Activated CD4-positive, CD25-positive, alpha-beta regulatory T cell treated with anti-CD3 and anti-CD28 coated beads, Interleukin-2, amount 50 U/mL, for 72 hours (primary cell): ENCODE measurements around the gene SLC32A1.

Experiments
- DNase-seq: peaks from one replicate; pipeline ENCODE4 v3.0.0; 2021

Gene SLC32A1, protein sequence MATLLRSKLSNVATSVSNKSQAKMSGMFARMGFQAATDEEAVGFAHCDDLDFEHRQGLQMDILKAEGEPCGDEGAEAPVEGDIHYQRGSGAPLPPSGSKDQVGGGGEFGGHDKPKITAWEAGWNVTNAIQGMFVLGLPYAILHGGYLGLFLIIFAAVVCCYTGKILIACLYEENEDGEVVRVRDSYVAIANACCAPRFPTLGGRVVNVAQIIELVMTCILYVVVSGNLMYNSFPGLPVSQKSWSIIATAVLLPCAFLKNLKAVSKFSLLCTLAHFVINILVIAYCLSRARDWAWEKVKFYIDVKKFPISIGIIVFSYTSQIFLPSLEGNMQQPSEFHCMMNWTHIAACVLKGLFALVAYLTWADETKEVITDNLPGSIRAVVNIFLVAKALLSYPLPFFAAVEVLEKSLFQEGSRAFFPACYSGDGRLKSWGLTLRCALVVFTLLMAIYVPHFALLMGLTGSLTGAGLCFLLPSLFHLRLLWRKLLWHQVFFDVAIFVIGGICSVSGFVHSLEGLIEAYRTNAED

DNA sequence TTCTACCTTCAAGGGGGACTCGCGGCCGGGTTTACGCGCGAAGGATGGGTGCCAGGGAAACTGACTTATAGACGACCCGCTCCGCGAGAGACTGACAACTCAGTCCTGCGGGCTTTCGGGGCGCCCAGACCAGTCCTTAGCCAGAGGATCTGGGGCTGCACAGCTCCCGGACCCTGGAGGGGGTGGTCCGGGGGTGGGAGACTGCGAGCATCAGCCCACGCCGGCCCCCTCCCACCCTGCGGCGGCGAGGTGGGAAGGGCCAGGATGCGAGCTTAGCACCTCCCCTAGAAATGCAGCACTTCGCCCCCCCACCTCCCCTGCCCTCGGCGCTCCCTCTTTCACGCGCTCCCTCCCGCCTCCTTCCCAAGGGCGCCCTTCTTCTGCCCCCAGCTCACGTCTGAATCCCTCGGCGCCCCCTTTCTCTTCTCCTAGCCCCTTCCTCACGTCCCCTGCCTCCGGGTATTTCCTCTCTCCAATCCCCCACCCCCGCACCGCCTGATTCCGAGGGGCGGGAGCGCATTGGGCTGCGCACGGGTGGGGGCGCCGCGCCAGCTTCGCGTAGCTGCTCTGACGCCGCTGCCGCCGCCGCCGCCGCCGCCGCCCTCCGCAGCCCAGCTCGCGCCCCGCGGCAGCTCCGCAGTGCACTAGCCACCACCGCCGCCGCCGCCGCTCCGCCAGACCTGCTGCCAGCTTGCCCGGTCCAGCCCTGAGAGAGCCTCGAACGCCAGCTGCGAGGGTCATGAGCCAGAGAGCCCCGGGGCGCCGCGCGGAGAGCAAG, at the start of gene SLC32A1:
Gene SLC32A1 (plus strand): TSS at position 639 of the 778 bp plus-strand sequence. CDS start 239 bp downstream, outside the sequence.
- DNase-seq = no peak

DNA sequence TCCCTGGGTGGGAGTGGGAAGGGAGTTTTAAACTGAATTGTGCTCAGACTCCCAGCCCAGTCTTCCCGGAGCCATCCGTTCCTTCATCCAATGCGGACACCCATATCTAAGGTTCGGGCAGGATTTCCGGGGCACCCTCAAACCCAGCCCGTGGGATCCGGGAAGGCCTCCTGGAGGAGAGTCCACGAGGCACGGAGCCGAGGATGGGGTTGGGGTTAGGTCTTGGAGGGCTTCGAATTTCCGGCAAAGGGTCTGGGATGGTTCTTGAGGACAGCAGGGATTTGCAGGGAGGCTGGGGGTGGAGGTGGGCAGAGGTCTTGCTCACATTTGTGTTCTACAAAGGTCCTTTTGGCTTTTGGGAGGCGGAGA, 49.5 kb upstream of the SLC32A1 start:
- no peak for DNase-seq

DNA sequence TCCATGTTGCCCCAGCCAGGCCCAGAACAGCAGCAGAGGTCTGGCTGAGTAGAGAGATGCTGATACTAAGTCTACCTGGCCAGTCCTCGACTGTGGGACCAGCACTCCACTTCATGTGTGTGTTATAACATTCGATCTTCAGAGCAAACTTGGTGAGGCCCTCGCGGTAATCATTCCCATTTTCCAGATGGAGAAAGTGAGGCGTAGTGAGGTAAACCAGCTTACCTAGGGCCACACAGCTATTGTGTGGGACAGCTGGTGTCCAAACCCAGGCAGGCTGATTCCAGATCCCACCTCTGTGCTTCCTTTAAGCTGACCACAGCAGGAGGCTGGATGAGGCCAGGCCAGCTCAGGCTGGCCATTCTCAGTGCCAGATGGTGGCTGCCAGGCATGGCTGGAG, 47.7 kb upstream of the SLC32A1 start:
- DNase-seq = no peak

DNA sequence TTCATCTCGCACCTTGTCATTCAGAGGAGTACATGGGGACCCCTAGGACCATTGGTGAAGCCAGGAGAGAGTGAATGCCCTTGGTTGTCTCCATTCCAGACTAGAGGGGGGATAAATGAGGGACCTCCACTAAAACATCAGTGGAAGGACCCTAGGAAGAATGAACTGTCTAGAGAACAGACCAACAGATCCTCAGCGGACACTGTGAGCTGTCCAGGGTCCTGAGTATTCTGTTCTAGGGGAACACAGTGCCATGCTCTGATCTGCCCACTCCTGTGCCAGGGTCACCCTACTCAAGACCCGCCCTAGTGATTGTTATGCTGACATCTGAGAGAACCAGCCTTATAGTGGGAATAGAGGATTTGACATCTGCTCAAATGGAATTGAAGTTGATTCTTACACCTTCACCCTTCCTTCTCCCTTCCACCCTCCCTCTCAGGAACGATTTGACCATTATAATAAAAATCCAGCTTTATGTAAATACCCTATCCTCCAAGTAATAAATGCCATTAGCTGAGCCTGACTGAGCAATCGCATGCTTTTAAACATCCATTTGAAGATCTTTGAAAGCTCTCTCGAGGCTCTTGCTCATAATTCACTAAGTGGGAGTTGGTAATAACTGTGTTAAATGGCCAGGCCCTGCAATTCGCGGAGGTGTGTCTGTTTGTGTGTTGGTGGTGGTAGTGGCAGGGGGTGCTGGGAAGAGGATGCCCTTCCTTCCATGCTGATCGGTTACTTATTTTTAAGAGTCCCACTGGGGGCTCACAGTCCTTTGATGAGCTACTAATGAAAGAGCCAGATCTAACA, 43.6 kb upstream of the SLC32A1 start:
- DNase-seq = no peak

DNA sequence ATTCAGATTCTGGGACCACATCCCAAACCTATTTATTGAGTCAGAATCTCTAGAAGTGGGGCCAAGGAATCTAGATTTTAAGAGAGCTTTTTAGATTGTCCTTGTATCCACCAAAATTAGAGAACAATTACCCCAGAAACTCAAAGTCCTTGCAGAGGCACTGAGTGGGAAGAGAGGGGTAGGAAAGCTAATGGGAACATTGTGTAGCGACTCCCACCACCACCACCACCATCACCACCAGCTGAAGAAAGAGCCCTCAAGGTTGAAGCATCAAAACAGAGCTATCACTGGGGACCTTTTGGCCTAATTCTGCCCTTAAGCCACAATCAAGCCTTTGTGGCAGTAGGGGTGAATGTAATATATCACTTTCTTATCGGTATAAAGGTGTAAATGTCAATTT, 39.0 kb upstream of the SLC32A1 start:
- DNase-seq = no peak

DNA sequence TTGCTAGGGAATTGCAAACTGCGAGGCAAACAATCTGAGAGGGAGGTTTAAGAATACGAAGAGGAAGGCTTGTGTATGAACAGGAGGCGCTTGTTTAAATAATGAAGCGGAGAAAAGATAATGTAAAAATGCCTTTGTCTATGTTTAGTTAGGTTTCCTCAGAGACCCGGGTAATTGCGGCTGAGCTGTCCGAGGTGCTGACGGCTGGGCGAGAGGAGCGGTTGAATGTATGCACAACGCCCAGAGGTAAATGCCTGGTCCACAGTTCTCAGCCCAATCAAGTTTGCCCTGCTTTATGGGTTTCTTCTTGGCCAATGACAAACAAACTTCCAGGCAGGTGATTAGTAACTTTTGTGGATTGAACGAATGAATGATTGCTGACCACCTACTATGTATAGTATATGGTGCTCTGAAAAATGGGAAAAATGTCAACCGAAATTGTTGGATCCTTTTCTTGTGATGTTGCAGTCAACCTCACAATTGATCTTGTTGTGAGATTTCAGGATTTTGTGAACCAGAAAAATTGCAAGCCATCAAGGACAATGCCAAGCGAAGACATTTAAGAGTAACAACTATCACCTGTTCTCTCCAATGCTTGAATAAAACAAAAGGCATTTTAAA, 38.3 kb upstream of the SLC32A1 start:
- DNase-seq = no peak

DNA sequence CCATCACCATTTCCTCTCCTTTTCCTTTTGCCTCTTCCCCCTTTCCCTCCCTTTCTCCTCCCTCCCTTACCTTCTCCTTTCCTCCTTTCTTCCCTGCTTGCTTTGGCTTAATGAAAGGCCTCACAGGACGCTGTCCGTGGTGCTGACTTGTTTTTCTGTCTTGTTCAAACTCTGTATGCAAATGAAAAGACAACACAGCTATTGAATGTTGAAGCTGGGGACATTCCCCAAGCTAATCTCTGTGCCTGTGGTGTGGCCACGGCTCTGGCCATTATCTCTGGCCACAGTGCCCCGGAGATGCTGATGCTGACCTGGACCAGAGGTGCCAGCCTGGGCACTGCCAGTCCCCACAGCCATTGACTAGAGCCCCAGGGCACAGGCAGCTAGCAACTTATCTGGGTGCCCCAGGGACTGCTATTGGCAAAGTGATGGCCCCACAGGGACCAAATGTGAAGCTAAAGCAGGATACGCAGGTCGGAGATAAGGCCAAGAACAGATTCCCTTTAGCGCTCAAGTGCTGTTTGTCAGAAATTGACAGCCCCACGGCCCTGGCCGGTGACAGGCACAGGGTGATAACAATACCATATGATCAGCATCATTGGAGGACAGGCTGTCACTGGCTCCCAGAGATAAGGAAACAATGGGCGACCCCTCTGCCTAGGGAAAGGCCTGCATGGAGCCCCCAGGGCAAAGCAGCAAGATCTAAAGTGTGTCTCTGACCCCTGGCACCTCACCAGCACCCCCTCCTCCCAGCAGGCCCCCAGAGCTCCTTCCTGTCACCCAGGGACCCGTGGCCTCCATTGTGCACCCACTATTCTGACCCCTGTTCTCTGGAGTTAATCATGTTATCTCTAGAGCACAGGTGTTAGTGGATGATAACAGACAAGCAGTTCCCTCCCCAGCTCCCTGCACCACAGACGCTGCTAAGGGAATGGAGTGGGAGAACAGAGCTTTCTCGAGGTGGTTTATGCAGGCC, 31.6 kb upstream of the SLC32A1 start:
- peak; percentile 39 for DNase-seq

DNA sequence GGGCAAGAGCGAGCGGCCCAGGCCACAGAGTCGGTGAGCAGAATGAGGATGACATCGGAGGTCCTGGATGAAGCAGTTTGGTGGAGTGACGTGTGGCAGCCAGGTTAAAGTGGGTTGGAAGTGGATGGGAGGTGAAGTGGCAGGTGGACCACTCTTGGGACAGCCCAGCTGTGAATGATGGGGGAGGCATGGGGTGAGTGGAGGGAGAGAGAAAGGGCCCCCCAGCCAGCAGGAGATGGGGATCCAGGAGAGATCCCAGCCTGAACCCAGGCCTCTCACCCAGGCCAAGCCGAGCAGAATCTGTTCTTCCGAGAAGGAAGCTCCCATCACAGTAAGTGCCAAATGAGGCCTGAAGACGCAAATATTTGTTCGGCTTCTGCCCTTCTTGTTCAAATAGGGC, 27.0 kb upstream of the SLC32A1 start:
- DNase-seq = no peak

DNA sequence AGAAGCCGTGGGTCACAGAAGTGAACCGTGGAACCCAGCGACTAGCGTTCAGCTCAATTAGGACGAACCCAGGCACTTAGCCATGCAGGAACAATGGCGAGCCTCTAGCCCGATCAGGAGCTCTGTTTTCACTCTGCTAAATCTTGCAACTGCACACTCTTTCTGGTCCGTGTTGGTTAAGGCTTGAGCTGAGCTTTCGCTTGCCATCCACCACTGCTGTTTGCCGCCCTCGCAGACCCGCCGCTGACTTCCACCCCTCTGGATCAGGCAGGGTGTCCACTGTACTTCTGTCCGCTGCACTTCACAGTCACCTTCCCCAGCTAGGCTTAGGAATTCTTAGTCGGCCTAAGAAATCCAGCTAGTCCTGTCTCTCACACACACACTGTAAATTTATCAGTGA, 25.7 kb upstream of the SLC32A1 start:
- DNase-seq = no peak

DNA sequence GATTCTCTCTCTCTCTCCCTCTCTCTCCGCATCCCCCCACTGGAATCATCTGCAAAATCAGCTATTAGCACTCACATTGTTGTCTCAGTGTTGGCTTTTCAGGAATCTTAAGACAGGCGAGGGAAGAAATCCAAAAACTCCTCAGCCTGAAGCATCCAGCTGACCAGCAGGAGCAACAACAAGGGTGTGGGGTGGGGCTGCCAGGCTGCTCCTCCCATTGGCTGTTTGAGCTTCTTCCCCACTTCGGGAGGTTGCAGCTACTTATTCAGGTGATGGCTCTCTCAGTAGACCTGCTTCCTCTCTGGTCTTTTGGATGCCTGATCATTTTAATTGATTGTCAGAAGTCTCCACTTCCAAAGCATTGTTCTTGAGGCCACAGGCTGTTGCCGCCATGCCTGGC, 24.1 kb upstream of the SLC32A1 start:
- DNase-seq = no peak

DNA sequence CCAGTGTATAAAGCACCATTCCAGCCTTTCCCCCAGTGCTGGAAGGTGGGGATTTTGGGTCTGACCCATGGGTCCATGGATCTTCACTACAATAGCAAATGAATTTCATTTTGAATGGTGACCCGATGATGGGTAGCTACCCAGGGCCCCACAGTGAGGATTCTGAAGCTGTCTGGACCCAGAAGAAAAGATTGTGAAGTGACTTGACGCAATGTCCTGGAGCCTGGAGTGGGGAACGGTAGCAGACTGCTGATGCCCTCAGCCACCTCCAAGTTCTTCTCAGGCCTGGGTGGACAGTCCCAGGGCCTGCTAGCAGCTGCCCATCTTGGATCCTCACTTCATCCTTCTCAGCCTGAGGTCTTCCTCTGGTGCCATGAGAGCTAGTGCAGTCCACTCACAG, 23.4 kb upstream of the SLC32A1 start:
- DNase-seq = no peak

DNA sequence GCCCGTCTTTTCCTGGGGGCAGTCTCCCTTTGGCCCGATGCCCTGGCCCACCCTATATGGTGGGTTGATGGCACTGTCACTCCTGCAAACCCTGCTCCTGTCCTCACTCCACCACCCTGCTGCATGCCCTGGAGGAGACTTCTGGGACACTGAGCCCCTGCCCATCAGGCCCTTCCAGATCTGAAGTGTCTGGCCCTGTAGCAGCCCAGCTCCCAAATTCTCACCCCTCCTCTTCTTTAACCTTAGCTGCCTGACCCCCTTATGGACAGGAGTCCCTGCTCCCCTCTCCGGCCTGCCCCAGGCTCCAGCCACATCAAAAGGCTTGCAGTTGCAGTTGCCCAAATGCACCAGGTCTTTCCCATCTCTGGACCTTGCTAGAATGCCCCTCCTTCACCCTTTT, 20.8 kb upstream of the SLC32A1 start:
- DNase-seq = no peak

DNA sequence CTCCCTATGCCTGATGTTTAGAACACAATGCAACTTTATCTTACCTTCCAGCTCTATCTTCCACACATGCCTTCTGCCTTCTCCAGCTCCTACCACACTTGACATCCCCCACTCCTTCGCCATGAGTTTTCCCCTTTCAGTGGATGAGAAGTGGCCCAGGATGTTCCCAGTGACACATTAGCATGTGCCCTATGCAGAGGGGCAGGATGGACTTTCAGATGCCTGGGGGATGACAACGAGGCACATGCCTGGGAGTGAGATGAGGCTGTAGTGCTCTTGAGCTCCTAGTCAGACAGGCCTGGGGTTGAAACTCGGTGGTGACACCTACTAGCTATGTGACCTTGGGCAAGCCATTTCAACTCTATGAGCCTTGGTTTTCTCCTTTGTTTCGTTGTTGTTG, 20.1 kb upstream of the SLC32A1 start:
- no peak for DNase-seq

DNA sequence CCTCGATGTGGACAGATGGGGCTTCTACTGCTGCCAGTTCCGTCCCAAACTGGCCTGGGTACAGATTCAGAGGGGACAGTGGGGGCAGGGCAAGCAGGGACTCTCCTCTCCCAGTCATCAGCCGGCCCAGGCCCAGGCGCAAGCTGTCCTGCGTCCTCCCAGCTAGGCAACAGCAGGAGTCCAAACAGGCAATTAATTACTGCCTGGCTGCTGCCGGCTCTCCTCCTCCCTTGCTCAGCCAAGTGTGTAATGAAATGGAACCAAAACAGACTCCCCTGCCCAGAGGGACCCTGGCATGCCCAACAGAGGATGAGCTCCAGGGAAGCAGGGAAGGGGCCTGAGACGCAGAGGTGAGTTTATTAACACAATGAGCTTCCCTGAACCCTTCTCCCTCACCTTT, 17.8 kb upstream of the SLC32A1 start:
- DNase-seq = no peak

DNA sequence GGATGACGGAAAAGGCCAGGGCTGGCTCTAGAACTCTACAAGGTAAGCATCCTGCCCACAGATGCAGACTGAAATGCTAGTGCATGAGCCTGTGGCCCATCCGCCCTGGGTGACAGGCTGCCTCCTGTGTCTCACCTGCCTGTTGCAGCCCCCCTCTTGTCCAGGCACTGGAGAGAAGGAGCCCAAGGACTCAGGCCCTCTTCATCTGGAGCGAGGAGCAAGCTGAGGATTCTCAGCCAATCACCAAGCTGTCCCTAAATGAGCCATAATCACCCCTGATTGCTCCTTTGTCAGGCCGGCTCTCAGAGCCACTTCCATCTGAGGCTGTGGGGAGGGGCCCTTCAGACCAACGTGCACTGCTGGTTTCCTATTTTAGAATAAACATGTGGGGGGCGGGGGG, 10.0 kb upstream of the SLC32A1 start:
- no peak for DNase-seq

DNA sequence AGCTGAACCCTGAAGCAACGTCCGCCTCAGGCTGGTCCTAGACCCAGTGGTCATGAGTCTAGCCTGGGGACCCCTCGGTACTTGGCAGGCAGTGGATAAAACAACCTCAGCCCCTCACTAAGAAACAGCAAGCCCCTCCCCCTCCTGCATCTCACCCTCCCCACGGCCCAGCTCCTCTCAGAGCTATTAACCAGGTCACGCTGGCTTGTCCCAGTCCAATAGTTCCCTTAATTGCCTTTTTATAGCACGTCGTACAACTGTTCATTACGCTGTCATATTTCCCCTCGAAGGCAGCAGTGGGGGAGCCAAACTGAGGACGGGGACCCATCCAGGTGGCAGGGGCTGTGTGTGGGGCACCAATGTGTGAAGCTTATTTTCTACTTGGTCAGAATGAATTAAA, 8.6 kb upstream of the SLC32A1 start:
- DNase-seq = no peak

DNA sequence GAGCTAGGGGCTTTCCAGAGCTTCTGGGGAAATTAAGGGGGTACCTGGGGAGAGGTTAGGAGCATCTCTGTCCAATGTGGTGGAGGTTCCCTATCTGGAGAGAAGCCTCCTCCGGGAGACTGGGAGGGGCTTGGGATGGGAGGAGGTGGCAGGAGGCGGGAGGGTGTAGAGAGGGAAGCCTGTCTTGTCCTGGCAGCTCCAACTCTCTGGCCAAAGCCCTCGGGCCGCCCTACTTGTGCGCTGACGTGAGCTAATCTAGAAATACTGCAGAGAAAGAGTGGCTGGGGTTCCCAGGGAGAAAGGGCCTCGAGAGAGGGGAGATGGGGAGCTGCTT, 1.6 kb upstream of the SLC32A1 start:
- no peak for DNase-seq

DNA sequence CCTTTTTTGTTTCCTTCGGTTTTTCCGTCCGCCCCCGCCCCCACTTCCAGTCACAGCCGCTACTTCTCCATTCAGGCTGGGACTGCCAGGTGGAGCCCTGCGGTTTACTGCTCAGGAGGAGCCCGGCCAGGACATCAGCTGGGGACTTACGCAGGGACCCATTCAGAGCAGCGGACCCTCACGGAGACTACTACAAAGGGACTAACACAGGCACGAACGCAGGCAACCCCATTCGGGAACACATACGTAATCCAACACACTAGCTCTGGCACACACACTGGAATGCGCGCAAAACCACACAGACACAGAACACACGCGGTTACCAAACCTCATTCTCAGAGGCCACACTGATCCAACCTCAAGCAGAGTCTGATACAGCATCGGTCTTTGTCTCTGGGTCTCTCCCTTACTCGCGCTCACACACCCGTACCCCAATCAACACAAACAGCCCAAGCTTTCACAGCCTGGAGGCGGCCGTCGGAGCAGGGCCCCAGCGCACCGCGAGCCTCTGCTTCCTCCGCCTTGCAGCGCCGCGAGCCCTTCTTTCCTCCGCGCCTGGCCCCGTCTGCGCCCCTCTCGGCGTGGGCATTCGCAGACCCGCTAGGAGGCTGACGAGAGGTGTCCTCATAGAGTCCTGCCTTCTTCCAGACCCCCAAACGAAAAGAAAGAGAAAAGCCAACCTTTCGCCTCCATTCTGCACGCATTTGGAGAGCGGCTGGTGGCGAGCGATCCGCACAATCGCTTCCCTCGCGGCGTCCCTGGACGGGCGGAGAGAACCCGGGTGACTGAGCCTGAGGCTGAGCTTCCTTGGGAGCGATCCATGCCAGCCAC, 1.1 kb upstream of the SLC32A1 start:
- no peak for DNase-seq

DNA sequence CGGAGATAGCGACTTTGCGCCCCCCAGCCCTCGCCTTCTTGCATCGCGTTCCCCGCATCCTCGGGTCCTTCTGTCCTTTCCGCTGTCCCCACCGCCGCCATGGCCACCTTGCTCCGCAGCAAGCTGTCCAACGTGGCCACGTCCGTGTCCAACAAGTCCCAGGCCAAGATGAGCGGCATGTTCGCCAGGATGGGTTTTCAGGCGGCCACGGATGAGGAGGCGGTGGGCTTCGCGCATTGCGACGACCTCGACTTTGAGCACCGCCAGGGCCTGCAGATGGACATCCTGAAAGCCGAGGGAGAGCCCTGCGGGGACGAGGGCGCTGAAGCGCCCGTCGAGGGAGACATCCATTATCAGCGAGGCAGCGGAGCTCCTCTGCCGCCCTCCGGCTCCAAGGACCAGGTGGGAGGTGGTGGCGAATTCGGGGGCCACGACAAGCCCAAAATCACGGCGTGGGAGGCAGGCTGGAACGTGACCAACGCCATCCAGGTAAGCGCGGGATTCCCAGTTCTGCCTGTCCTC, 401 bp downstream of the SLC32A1 start:
- DNase-seq = no peak

DNA sequence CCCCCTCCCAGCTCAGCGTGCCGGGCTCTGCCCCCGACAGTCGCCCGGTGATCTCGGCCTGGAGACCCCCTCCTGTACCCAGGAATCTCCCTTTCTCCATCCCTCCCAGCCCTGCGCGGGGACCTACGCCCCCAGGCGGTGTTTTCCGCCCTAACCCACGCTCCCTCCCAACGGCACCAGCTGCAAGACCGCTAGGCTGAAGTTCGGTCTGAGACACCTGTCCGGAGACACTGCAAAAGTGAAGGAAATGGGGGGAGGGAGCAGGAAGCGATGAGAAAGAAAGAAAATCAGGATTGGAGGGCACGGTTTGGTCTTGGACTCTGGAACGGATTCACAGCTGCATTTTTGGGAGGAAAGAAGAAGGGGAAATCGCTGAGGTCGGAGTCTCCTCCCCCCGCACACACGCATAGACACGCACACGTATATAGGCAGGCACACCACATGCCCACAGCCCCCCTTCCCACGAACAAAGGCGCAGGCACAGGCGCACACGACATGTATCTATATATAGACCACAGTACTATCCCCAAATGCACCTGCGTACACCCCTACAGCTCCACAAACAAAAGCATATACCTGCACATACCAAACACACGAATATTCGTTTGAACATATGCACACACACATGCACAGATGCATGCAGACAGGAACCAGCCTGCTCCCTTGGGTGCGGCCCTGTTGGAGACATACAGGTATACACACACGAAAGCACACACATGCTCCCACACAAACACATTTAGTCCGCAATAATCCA, 1.0 kb downstream of the SLC32A1 start:
- no peak for DNase-seq
